HepG2 (cell line): ENCODE results near the gene TRIM7. TPM values are rescaled to one million over a fixed set of nuclear protein-coding genes. Genes with fewer than 3 reads are reported as not detected.
A peak's percentile ranks its signal among the peaks of the same experiment; 100 is the strongest.

Experiments used
- ARNT2 ChIP-seq: sonication (generic); formaldehyde crosslinking; IDR thresholded peaks from 2 replicates; pipeline ENCODE4 v1.8.0; 2022; ENCODE audit warnings: mild to moderate bottlenecking, low read depth, missing genetic modification reagents, moderate library complexity
- KDM5A ChIP-seq: fragments of 200-600 bp; sonication (generic); IDR thresholded peaks from 2 replicates; pipeline ENCODE4 v1.7.0; 2018; ENCODE audit warnings: antibody characterized with exemption, mild to moderate bottlenecking, low read length, borderline replicate concordance
- KDM5B ChIP-seq: sonication (generic); formaldehyde crosslinking; IDR thresholded peaks from 2 replicates; pipeline ENCODE4 v1.4.0; 2020; ENCODE audit warnings: missing genetic modification reagents, mild to moderate bottlenecking, borderline replicate concordance
- MEF2D ChIP-seq: sonication (generic); formaldehyde crosslinking; IDR thresholded peaks from 2 replicates; pipeline ENCODE4 v1.5.1; 2020; ENCODE audit warnings: mild to moderate bottlenecking, missing genetic modification reagents
- RFX5 ChIP-seq: IDR thresholded peaks from 2 replicates; pipeline ENCODE4 v1.6.1; 2011; ENCODE audit warnings: low read depth, low read length, improper control_type of control experiment
- SIN3A ChIP-seq: IDR thresholded peaks from 2 replicates; pipeline ENCODE4 v1.6.1; 2011; ENCODE audit warnings: low read depth, mild to moderate bottlenecking, control low read depth, low read length, borderline replicate concordance
- SPEN ChIP-seq: sonication (generic); formaldehyde crosslinking; IDR thresholded peaks from 2 replicates; pipeline ENCODE4 v1.5.1; 2020; ENCODE audit warnings: low read depth, mild to moderate bottlenecking, missing genetic modification reagents
- TARDBP ChIP-seq: sonication (generic); formaldehyde crosslinking; IDR thresholded peaks from 2 replicates; pipeline ENCODE4 v1.8.0; 2022; ENCODE audit warnings: mild to moderate bottlenecking, missing genetic modification reagents
- ZNF12 ChIP-seq: sonication (generic); formaldehyde crosslinking; IDR thresholded peaks from 2 replicates; pipeline ENCODE4 v1.5.0; 2020; ENCODE audit warnings: missing genetic modification reagents
- ZNF570 ChIP-seq: sonication (generic); formaldehyde crosslinking; IDR thresholded peaks from 2 replicates; pipeline ENCODE4 v1.4.0; 2020; ENCODE audit warnings: mild to moderate bottlenecking, missing genetic modification reagents, borderline replicate concordance
- ZNF780A ChIP-seq: sonication (generic); formaldehyde crosslinking; IDR thresholded peaks from 2 replicates; pipeline ENCODE4 v1.8.0; 2022; ENCODE audit warnings: mild to moderate bottlenecking, missing genetic modification reagents, moderate library complexity
- polyA plus RNA-seq, 8 experiments: library from polyadenylated mRNA; depleted of rRNA in 3 of 8; stranded (reverse) in 7 of 8; unstranded in 1 of 8; fragments of >200 nt; fragmentation: Illumina TruSeq in 4 of 8; extraction: Trizol in 4 of 8; gene quantifications; 2 replicates each; pipeline versions ENCODE4 v1.2.1 to v1.2.3, GENCODE V29; 2011 to 2016; ENCODE audit warnings: low read depth in 4 of 8, missing spikeins in 1 of 8, mixed read lengths in 1 of 8; ENCODE audit not compliant: insufficient read depth in 1 of 8
- total RNA-seq, 5 experiments: library from RNA; depleted of rRNA; stranded (reverse); fragments of >200 nt; fragmentation: Illumina TruSeq; extraction: Trizol; gene quantifications; 2 replicates each; pipeline ENCODE4 v1.2.3, GENCODE V29; 2016; ENCODE audit warnings: low read depth in 1 of 5
- TF ChIP-seq, protein P1 (sequence below): sonication (generic); formaldehyde crosslinking; IDR thresholded peaks from 2 replicates; pipeline ENCODE4 v1.8.1; 2023; ENCODE audit warnings: mild to moderate bottlenecking, moderate library complexity, missing genetic modification reagents
- TF ChIP-seq, protein P2 (sequence below): sonication (generic); formaldehyde crosslinking; IDR thresholded peaks from 2 replicates; pipeline ENCODE4 v1.4.0; 2020; ENCODE audit warnings: missing genetic modification reagents, borderline replicate concordance
- TF ChIP-seq, protein P3 (sequence below): sonication (generic); formaldehyde crosslinking; IDR thresholded peaks from 2 replicates; pipeline ENCODE4 v1.8.0; 2022; ENCODE audit warnings: missing genetic modification reagents, mild to moderate bottlenecking, moderate library complexity, borderline replicate concordance
- TF ChIP-seq, protein P4 (sequence below): sonication (generic); formaldehyde crosslinking; conservative IDR thresholded peaks from 2 replicates; pipeline ENCODE4 v1.4.0; 2020; ENCODE audit warnings: missing genetic modification reagents
- TF ChIP-seq, protein P5 (sequence below): sonication (generic); formaldehyde crosslinking; IDR thresholded peaks from 2 replicates; pipeline ENCODE4 v1.5.0; 2020; ENCODE audit warnings: mild to moderate bottlenecking, missing genetic modification reagents, moderate library complexity

TRIM7 gene
- total and polyA plus RNA-seq, 2 of the 13 experiments (the other 11 are each of a cell fraction or from before 2014, with no cell fraction given), result 0.13 TPM; not detected in 1

DNA sequence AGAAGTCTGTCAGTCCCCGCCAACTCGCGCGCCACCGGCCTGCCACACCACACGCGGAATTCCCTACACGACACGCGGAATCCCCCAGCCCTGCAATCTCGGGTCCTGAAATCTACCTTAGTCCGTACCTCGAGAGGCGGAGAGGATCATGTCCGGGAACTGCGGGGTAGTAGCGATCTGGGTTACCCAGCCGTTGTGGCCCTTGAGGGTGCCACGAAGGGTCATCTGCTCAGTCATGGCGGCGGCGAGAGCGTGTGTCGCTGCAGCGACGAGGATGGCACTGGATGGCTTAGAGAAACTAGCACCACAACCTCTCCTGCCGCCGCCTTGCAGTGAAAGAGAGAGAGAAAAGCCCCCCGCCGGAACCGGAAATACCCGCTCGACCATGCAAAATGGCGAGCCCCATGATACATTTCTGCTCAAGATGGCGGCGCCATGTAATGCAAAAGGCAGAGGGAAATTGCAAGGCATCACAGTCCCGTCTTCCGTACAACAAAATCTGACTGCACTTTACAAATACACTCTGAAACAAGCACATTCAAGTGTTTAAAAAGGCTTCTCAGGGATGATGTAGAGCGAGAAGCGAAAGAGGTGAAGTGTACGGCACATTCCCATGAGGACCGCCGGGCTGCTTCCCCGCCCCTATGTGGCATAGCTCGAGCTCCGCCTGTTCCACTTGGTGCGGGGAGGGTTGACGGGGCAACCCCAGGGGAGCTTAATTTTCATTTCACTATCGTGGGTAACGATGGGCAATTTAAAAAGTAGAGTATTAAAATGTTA lies 38.8 kb upstream of the TRIM7 start, which contains the start of gene RACK1 (continued):
- peak; percentile 45; the same call in 1 of the 2 replicates for TF ChIP-seq TARDBP (CRISPR knock-in tag)
- TF ChIP-seq, protein P1, sequence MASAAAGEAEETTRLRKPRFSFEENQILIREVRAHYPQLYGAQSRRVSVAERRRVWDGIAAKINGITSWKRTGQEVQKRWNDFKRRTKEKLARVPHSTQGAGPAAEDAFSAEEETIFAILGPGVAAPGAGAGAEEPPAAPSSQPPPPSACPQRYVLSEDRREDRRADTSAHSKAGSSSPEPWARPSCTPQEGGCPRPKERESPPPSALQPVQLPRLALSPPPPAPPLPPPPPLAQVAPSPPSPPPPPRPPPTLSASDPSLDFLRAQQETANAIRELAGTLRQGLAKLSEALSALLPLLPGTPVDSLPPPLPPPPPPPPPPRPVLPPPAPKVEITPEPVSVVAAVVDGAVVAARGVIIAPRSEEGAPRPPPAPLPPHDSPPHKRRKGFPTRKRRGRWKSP (CRISPR knock-in tag), result peak; percentile 89
- TF ChIP-seq, protein P2, sequence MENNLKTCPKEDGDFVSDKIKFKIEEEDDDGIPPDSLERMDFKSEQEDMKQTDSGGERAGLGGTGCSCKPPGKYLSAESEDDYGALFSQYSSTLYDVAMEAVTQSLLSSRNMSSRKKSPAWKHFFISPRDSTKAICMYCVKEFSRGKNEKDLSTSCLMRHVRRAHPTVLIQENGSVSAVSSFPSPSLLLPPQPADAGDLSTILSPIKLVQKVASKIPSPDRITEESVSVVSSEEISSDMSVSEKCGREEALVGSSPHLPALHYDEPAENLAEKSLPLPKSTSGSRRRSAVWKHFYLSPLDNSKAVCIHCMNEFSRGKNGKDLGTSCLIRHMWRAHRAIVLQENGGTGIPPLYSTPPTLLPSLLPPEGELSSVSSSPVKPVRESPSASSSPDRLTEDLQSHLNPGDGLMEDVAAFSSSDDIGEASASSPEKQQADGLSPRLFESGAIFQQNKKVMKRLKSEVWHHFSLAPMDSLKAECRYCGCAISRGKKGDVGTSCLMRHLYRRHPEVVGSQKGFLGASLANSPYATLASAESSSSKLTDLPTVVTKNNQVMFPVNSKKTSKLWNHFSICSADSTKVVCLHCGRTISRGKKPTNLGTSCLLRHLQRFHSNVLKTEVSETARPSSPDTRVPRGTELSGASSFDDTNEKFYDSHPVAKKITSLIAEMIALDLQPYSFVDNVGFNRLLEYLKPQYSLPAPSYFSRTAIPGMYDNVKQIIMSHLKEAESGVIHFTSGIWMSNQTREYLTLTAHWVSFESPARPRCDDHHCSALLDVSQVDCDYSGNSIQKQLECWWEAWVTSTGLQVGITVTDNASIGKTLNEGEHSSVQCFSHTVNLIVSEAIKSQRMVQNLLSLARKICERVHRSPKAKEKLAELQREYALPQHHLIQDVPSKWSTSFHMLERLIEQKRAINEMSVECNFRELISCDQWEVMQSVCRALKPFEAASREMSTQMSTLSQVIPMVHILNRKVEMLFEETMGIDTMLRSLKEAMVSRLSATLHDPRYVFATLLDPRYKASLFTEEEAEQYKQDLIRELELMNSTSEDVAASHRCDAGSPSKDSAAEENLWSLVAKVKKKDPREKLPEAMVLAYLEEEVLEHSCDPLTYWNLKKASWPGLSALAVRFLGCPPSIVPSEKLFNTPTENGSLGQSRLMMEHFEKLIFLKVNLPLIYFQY, result peak; percentile 56; the same call in 1 of the 2 replicates
- TF ChIP-seq, protein P3, sequence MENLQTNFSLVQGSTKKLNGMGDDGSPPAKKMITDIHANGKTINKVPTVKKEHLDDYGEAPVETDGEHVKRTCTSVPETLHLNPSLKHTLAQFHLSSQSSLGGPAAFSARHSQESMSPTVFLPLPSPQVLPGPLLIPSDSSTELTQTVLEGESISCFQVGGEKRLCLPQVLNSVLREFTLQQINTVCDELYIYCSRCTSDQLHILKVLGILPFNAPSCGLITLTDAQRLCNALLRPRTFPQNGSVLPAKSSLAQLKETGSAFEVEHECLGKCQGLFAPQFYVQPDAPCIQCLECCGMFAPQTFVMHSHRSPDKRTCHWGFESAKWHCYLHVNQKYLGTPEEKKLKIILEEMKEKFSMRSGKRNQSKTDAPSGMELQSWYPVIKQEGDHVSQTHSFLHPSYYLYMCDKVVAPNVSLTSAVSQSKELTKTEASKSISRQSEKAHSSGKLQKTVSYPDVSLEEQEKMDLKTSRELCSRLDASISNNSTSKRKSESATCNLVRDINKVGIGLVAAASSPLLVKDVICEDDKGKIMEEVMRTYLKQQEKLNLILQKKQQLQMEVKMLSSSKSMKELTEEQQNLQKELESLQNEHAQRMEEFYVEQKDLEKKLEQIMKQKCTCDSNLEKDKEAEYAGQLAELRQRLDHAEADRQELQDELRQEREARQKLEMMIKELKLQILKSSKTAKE (CRISPR knock-in tag), result 0 out of 2 replicates have a peak, but pooled peaks have one; percentile 41
- TF ChIP-seq ARNT2 (CRISPR knock-in tag), result peak; percentile 71
- TF ChIP-seq SIN3A, result 0 out of 2 replicates have a peak, but pooled peaks have one; percentile 29
- TF ChIP-seq MEF2D (CRISPR knock-in tag), result peak; percentile 78; the same call in 1 of the 2 replicates
- TF ChIP-seq ZNF12, result peak; percentile 83
- TF ChIP-seq KDM5A, result peak; percentile 61; the same call in 1 of the 2 replicates
- peak; percentile 53; the same call in 1 of the 2 replicates for TF ChIP-seq KDM5B (CRISPR knock-in tag)
- TF ChIP-seq RFX5, result peak; percentile 22; the same call in 1 of the 2 replicates
- TF ChIP-seq, protein P4, sequence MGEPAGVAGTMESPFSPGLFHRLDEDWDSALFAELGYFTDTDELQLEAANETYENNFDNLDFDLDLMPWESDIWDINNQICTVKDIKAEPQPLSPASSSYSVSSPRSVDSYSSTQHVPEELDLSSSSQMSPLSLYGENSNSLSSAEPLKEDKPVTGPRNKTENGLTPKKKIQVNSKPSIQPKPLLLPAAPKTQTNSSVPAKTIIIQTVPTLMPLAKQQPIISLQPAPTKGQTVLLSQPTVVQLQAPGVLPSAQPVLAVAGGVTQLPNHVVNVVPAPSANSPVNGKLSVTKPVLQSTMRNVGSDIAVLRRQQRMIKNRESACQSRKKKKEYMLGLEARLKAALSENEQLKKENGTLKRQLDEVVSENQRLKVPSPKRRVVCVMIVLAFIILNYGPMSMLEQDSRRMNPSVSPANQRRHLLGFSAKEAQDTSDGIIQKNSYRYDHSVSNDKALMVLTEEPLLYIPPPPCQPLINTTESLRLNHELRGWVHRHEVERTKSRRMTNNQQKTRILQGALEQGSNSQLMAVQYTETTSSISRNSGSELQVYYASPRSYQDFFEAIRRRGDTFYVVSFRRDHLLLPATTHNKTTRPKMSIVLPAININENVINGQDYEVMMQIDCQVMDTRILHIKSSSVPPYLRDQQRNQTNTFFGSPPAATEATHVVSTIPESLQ (CRISPR knock-in tag), result 0 out of 2 replicates have a peak, but pooled peaks have one; percentile 52
- TF ChIP-seq, protein P5, sequence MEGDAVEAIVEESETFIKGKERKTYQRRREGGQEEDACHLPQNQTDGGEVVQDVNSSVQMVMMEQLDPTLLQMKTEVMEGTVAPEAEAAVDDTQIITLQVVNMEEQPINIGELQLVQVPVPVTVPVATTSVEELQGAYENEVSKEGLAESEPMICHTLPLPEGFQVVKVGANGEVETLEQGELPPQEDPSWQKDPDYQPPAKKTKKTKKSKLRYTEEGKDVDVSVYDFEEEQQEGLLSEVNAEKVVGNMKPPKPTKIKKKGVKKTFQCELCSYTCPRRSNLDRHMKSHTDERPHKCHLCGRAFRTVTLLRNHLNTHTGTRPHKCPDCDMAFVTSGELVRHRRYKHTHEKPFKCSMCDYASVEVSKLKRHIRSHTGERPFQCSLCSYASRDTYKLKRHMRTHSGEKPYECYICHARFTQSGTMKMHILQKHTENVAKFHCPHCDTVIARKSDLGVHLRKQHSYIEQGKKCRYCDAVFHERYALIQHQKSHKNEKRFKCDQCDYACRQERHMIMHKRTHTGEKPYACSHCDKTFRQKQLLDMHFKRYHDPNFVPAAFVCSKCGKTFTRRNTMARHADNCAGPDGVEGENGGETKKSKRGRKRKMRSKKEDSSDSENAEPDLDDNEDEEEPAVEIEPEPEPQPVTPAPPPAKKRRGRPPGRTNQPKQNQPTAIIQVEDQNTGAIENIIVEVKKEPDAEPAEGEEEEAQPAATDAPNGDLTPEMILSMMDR (CRISPR knock-in tag), result peak; percentile 25
- 0 out of 2 replicates have a peak, but pooled peaks have one; percentile 54 for TF ChIP-seq ZNF780A (CRISPR knock-in tag)
- TF ChIP-seq ZNF570 (CRISPR knock-in tag), result peak; percentile 70; the same call in 1 of the 2 replicates
- peak; percentile 99 for TF ChIP-seq SPEN (CRISPR knock-in tag)
